BLaER1 treated with 17β-estradiol and CSF1 and Interleukin-3, amounts not matched to agents 10 nM and 100 nM (cell line): ENCODE data around the gene RCBTB2.

Experiments used
- H3K27ac ChIP-seq, 11 experiments: shearing (Covaris generic); formaldehyde crosslinking; 2 replicates each; pipeline ENCODE4 v1.8.1; 2022
- H3K27me3 ChIP-seq, 11 experiments: shearing (Covaris generic); formaldehyde crosslinking; 2 replicates each; pipeline ENCODE4 v1.8.1; 2022
- H3K36me3 ChIP-seq, 11 experiments: shearing (Covaris generic); formaldehyde crosslinking; 2 replicates each; pipeline ENCODE4 v1.8.1; 2022
- H3K4me1 ChIP-seq, 10 experiments: shearing (Covaris generic); formaldehyde crosslinking; 2 replicates each; pipeline ENCODE4 v1.8.1; 2022
- H3K4me2 ChIP-seq, 11 experiments: shearing (Covaris generic); formaldehyde crosslinking; 2 replicates each; pipeline ENCODE4 v1.8.1; 2022
- H3K4me3 ChIP-seq, 10 experiments: shearing (Covaris generic); formaldehyde crosslinking; 2 replicates each; pipeline ENCODE4 v1.8.1; 2022
- H3K9ac ChIP-seq, 11 experiments: shearing (Covaris generic); formaldehyde crosslinking; 2 replicates each; pipeline ENCODE4 v1.8.1; 2022
- H3K9me3 ChIP-seq, 11 experiments: shearing (Covaris generic); formaldehyde crosslinking; replicated peaks in 1 of 11; 2 replicates each; pipeline ENCODE4 v1.8.1; 2022
- H4K20me1 ChIP-seq, 11 experiments: shearing (Covaris generic); formaldehyde crosslinking; 2 replicates each; pipeline ENCODE4 v1.8.1; 2022
- Cebpa-rat ChIP-seq, 11 experiments: shearing (Covaris generic); IDR thresholded peaks; 2 replicates each; pipeline ENCODE4 v1.8.1; 2022

The RCBTB2 gene

GRCh38 chr13:48485432-48485831, 47.4 kb downstream of the RCBTB2 start:
- H3K36me3 ChIP-seq: peaks cover 41 to 99% (median 91%) of the 10 kb centered on the region in 11 experiments
- no peak overlapping the region for H3K4me3 ChIP-seq
- no peak for TF ChIP-seq Cebpa-rat (IDR thresholded peaks at IDR 0.05)
- H3K4me1 ChIP-seq: peaks cover 21 to 95% (median 33%) of the 10 kb centered on the region in 10 experiments
- H3K27me3 ChIP-seq: no peaks in the 10 kb centered on the region
- H3K27ac ChIP-seq: peak overlapping the region in 5 of 11 experiments; percentile 5 to 97 (median 21); a peak in 5 of 22 replicates
- H3K9ac ChIP-seq: 0 out of 22 replicates have a peak overlapping the region, but pooled peaks of 1 of the 11 experiments have one; percentile 12
- H3K4me2 ChIP-seq: peak overlapping the region in 4 of 11 experiments; percentile 23 to 94 (median 64); a peak in 7 of 22 replicates
- H3K9me3 ChIP-seq: peaks cover 0 to 34% (median 32%) of the 10 kb centered on the region in 11 experiments; a peak in 20 of 22 replicates
- H4K20me1 ChIP-seq: no peaks in the 10 kb centered on the region

GRCh38 chr13:48483575-48483974, 49.3 kb downstream of the RCBTB2 start:
- TF ChIP-seq Cebpa-rat (IDR thresholded peaks at IDR 0.05): no peak
- Histone ChIP-seq H3K27ac (no peak overlapping the region), H3K9me3 (peaks cover 0 to 33% (median 29%) of the 10 kb centered on the region in 11 experiments; a peak in 20 of 22 replicates), H3K36me3 (peaks cover 43 to 99% (median 91%) of the 10 kb centered on the region in 11 experiments), H3K9ac (no peak overlapping the region), H3K4me3 (no peak overlapping the region), H3K4me1 (peaks cover 3 to 93% (median 17%) of the 10 kb centered on the region in 10 experiments; a peak in 17 of 20 replicates), H3K27me3 (no peaks in the 10 kb centered on the region), H3K4me2 (peak overlapping the region in 2 of 11 experiments; percentile 83 to 94; a peak in 2 of 22 replicates), H4K20me1 (no peaks in the 10 kb centered on the region)

DNA sequence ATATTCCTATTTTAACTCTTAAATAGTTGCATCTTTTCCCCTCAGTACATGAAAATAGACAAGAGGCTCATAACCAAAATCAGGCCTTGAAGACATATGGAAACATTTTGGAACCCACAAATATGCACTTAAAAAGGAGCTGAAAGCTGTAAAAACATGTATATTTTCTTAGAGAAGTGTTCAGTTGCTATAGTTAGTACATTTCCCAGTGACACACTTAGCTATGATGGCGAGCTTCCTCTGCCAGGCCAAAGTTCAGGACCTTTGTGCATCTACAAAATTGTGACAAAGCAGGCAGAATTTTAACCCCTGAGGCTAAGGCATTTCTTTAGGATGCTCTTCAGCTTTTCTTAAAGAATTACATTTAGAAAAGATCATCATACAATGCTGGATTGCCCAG, 54.5 kb downstream of the RCBTB2 start:
- H3K27me3 ChIP-seq: no peaks in the 10 kb centered on the region
- TF ChIP-seq Cebpa-rat (IDR thresholded peaks at IDR 0.05): no peak
- peaks cover 50 to 97% (median 83%) of the 10 kb centered on the region in 11 experiments for H3K36me3 ChIP-seq
- peak overlapping the region in 4 of 11 experiments; percentile 26 to 89 (median 82); a peak in 6 of 22 replicates for H3K4me2 ChIP-seq
- peaks cover 9 to 92% (median 25%) of the 10 kb centered on the region in 10 experiments; a peak in 19 of 20 replicates for H3K4me1 ChIP-seq
- H3K4me3 ChIP-seq: peak overlapping the region in 1 of 10 experiments; percentile 40; a peak in 1 of 20 replicates
- no peaks in the 10 kb centered on the region for H4K20me1 ChIP-seq
- H3K9me3 ChIP-seq: no peaks in the 10 kb centered on the region; a peak in 2 of 22 replicates
- H3K27ac ChIP-seq: peak overlapping the region in 2 of 11 experiments; percentile 31 to 49; a peak in 2 of 22 replicates
- peak overlapping the region in 1 of 11 experiments; percentile 48; a peak in 1 of 22 replicates for H3K9ac ChIP-seq

GRCh38 chr13:48477191-48477855, 55.6 kb downstream of the RCBTB2 start:
- no peak for TF ChIP-seq Cebpa-rat (IDR thresholded peaks at IDR 0.05)
- Histone ChIP-seq H3K9me3 (no peaks in the 10 kb centered on the region; a peak in 2 of 22 replicates), H3K27me3 (no peaks in the 10 kb centered on the region), H3K4me2 (peak overlapping the region in 7 of 11 experiments; percentile 24 to 89 (median 57); a peak in 13 of 22 replicates), H4K20me1 (no peaks in the 10 kb centered on the region), H3K4me3 (peak overlapping the region in 2 of 10 experiments; percentile 11 to 40; a peak in 1 of 20 replicates), H3K36me3 (peaks cover 58 to 97% (median 82%) of the 10 kb centered on the region in 11 experiments), H3K4me1 (peaks cover 9 to 83% (median 25%) of the 10 kb centered on the region in 10 experiments; a peak in 19 of 20 replicates), H3K9ac (peak overlapping the region in 1 of 11 experiments; percentile 71; a peak in 1 of 22 replicates), H3K27ac (peak overlapping the region in 5 of 11 experiments; percentile 9 to 69 (median 31); a peak in 5 of 22 replicates)

DNA sequence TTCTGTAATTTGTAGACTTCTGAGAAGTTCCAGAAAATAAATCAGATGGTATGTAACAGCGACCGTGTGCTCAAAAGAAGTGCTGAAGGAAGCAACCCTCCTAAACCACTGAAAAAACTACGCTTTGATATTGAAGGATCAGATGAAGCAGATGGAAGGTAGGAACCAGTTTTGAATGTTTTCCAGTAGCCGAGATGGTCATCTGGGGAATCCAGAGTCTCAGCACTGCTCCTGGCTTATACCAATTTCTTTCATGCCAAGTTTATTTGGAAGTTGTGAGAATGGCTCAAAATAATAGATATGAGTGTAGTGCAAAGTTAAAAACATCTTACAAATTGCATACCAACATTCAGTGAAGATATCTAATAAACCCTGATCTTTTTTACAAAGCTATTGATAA, 56.2 kb downstream of the RCBTB2 start:
- no peak for TF ChIP-seq Cebpa-rat (IDR thresholded peaks at IDR 0.05)
- peaks cover 60 to 97% (median 82%) of the 10 kb centered on the region in 11 experiments for H3K36me3 ChIP-seq

DNA sequence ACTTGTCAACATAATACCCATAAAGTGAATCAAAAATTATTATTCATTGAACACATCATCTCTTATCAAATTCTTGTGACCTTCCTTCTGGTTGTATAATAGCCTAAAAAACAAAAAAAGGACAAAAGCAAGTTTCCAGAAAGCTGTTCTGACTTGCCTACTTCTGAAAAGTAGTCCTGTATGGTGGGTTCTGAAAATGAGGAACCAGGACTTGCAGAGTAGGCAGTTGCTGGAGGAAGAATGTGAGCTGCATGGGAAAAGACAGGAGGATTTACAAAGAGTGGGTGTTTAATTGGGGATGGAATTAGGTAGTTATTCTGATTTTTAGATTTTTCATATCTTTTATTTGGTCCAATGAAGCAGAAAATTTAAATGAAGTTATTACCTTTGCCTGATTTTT, 56.7 kb downstream of the RCBTB2 start:
- H3K36me3 ChIP-seq: peaks cover 56 to 95% (median 83%) of the 10 kb centered on the region in 11 experiments
- peak overlapping the region in 8 of 11 experiments; percentile 8 to 89 (median 54); a peak in 13 of 22 replicates for H3K4me2 ChIP-seq
- no peaks in the 10 kb centered on the region for H4K20me1 ChIP-seq
- peak overlapping the region in 6 of 11 experiments; percentile 7 to 69 (median 43); a peak in 10 of 22 replicates for H3K27ac ChIP-seq
- no peak for TF ChIP-seq Cebpa-rat (IDR thresholded peaks at IDR 0.05)
- peaks cover 9 to 72% (median 25%) of the 10 kb centered on the region in 10 experiments; a peak in 19 of 20 replicates for H3K4me1 ChIP-seq
- H3K4me3 ChIP-seq: peak overlapping the region in 3 of 10 experiments; percentile 11 to 44 (median 40); a peak in 4 of 20 replicates
- no peaks in the 10 kb centered on the region for H3K27me3 ChIP-seq
- H3K9me3 ChIP-seq: no peaks in the 10 kb centered on the region; a peak in 2 of 22 replicates
- peak overlapping the region in 2 of 11 experiments; percentile 32 to 71; a peak in 3 of 22 replicates for H3K9ac ChIP-seq

More for the DNA sequence above, 56.2 kb downstream of the RCBTB2 start:
- Histone ChIP-seq H3K4me2 (peak overlapping the region in 9 of 11 experiments; percentile 8 to 89 (median 43); a peak in 14 of 22 replicates), H3K27me3 (no peaks in the 10 kb centered on the region), H3K9me3 (no peaks in the 10 kb centered on the region; a peak in 2 of 22 replicates), H3K4me1 (peaks cover 9 to 77% (median 25%) of the 10 kb centered on the region in 10 experiments; a peak in 19 of 20 replicates), H4K20me1 (no peaks in the 10 kb centered on the region), H3K27ac (peak overlapping the region in 7 of 11 experiments; percentile 7 to 69 (median 34); a peak in 11 of 22 replicates), H3K9ac (peak overlapping the region in 3 of 11 experiments; percentile 26 to 71 (median 32); a peak in 2 of 22 replicates), H3K4me3 (peak overlapping the region in 3 of 10 experiments; percentile 11 to 44 (median 40); a peak in 4 of 20 replicates)

GRCh38 chr13:48475230-48475629, 57.6 kb downstream of the RCBTB2 start:
- Histone ChIP-seq H3K9ac (peak overlapping the region in 2 of 11 experiments; percentile 24 to 33; a peak in 2 of 22 replicates), H3K4me2 (peak overlapping the region in 4 of 11 experiments; percentile 12 to 89 (median 82); a peak in 7 of 22 replicates), H3K9me3 (no peaks in the 10 kb centered on the region; a peak in 2 of 22 replicates), H3K4me3 (no peak overlapping the region), H3K27ac (peak overlapping the region in 7 of 11 experiments; percentile 8 to 69 (median 14); a peak in 9 of 22 replicates), H4K20me1 (no peaks in the 10 kb centered on the region), H3K36me3 (peaks cover 46 to 85% (median 76%) of the 10 kb centered on the region in 11 experiments), H3K4me1 (peaks cover 9 to 67% (median 25%) of the 10 kb centered on the region in 10 experiments; a peak in 19 of 20 replicates), H3K27me3 (no peaks in the 10 kb centered on the region)
- TF ChIP-seq Cebpa-rat (IDR thresholded peaks at IDR 0.05): no peak

DNA sequence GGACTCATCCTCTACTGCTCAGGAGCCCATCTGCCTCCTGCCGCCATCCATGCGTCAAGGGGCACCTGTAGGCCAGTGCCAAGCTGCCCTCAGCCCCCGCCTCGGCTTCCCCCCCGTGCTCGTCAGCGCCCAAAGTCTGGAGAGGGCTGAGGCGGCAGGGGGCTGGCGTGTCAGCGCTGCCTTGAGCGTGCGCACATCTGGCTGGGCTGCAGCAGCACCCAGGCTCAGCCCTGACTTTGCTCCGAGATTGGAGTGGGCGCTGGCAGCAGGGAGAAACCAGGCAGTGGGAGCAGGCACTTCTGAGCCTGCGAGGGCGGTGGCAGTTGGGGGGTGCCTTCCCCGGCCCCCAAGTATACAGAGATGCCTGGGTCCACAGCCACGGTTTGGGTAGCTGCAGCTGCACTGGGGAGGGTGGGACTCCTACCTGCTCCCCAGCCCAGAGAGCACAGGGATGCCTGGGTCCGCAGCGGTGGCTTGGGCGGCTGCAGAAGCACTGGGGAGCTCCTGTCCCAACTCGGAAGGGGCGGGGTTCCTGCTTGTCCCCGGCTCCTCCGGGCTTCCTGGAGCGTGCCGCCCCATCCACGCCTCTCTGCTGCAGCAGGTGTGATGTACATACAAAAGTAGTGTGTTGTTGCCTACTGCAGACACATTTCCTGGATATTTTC, 75.2 kb downstream of the RCBTB2 start:
- H3K4me1 ChIP-seq: no peaks in the 10 kb centered on the region; a peak in 1 of 20 replicates
- no peak for TF ChIP-seq Cebpa-rat (IDR thresholded peaks at IDR 0.05)

More for the DNA sequence above, 75.2 kb downstream of the RCBTB2 start:
- Histone ChIP-seq H3K27ac (no peak overlapping the region), H4K20me1 (no peaks in the 10 kb centered on the region), H3K27me3 (no peaks in the 10 kb centered on the region), H3K36me3 (peaks cover 94 to 100% (median 97%) of the 10 kb centered on the region in 11 experiments), H3K9ac (no peak overlapping the region), H3K9me3 (peaks cover 18 to 39% (median 32%) of the 10 kb centered on the region in 11 experiments), H3K4me2 (no peak overlapping the region), H3K4me3 (no peak overlapping the region)
